ENCODE data around the gene COQ6.

DNA sequence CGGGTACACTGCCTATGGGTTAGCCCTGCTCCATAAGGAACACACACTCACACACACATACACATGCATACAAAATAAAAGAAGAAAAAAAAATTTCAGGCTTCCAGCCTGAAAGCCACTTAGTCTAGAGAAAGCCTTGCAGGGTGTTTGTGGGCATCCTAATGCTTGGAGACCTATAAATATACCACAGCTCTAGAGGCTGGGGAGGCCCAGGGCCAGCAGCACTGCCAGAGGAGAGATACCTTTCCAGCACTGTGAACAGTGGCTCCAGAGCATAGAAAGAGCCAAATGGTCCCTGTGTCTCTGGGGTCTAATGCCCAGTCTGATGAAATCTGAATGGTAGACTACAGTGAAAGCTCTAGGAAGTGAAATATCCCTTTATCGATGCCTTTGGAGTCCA is 13.1 kb upstream of the COQ6 start:
- TF ChIP-seq, protein P1, sequence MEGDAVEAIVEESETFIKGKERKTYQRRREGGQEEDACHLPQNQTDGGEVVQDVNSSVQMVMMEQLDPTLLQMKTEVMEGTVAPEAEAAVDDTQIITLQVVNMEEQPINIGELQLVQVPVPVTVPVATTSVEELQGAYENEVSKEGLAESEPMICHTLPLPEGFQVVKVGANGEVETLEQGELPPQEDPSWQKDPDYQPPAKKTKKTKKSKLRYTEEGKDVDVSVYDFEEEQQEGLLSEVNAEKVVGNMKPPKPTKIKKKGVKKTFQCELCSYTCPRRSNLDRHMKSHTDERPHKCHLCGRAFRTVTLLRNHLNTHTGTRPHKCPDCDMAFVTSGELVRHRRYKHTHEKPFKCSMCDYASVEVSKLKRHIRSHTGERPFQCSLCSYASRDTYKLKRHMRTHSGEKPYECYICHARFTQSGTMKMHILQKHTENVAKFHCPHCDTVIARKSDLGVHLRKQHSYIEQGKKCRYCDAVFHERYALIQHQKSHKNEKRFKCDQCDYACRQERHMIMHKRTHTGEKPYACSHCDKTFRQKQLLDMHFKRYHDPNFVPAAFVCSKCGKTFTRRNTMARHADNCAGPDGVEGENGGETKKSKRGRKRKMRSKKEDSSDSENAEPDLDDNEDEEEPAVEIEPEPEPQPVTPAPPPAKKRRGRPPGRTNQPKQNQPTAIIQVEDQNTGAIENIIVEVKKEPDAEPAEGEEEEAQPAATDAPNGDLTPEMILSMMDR (conservative IDR thresholded peaks at IDR 0.05; ENCODE audit: low read length) = no peak
- TF ChIP-seq EZH2phosphoT487 (IDR thresholded peaks at IDR 0.05; ENCODE audit: borderline replicate concordance) = no peak
